CD4-positive, alpha-beta T cell treated with Interleukin-15 for 4 hours (primary cell): ENCODE measurements around the gene FSTL4.

ENCODE experiments used
- DNase-seq: peaks from one replicate; pipeline ENCODE4 v3.0.0-alpha.2; 2020; ENCODE audit warnings: low spot score

FSTL4 gene

DNA sequence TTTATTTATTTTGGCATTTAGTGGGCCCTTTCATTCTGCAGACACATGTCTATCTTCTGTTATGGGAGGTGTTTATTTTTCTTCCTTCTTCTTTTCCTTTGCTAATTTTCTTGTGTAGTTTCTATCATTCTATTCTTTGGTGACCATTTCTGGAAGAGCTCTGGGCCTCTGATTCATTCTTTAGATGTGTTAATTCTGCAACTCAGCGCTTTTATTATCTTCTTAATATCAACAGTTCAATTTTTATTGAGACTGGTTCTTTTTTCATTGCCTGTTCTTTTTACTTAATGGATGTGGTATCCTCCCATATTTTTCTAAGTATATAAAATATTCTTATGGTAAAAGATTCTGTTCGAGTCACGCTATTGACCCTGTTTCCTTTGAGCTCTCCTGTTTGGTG is 448.5 kb downstream of the FSTL4 start:
- DNase-seq = no peak

DNA sequence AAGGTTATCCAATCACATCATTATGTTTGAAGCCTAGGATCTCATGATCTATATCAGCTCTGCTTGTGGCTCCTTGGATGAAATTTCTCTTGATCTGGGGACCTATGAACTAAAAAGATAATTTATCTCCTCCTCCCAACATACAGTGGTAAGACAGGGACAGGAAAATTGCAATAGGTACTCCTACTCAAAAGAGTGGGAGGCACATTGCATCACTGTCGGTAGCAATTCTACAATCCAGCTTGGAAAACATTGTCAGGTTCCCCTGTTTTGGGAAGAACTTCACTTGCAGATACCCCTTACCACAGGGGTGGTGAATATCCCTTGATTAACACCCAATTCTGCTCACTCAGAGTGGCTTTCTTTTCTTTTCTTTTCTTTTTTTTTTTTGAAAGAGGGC is 452.8 kb downstream of the FSTL4 start:
- DNase-seq = no peak

DNA sequence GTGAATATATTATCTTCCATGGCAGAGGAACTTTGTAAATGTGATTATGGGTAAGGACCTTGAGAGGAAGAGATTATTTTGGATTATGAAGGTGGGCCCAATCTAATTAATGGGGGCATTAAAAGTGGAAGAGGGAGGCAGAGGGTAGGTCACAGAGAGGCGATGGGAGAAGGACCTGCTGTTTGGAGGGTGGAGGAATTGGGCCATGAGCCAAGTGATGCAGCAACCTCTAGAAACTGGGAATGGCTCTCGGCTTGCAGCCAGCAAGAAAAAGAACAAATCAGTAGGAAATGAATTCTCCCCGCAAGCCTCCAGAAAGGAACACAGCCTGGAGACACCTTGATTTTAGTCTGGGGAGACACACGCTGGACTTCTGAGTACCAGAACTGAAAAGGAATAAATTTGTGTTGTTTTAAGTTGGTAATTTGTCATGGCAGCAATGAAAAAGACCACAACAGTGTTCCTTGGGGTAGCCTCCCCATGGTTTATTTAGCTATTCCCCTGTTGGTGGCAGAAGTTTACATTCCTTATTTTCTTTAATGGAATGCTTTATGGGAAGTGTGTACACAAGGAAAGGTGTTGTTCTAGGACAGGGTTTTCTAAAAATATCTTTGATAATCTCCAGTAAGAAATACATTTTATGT is 456.9 kb downstream of the FSTL4 start:
- no peak for DNase-seq

DNA sequence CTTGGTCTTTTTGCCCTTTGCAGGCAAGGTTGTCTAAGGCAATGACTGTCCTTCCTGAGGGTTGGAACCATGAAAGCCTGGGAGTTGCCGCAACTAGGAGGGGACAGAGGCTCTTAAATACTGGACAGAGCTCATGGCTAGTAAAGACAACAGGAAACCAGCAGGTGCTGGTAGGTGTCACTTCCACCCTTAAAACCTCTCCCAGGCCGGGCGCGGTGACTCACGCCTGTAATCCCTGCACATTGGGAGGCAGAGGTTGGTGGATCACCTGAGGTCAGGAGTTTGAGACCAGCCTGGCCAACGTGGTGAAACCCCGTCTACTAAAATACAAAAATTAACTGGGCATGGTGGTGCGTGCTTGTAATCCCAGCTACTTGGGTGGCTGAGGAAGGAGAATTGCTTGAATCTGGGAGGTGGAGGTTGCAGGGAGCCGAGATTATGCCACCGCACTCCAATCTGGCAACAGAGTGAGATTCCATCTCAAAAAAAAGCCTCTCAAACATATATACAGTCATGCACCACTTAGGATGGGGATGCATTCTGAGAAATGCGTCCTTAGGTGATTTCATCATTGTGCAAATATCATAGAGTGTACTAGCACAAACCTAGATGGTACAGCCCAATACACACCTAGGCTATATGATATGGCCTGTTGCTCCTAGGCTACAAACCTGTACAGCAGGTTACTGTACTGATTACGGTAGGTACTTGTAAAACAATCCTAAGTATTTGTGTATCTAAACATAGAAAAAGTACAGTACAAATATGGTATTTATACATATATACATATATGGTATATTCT is 457.9 kb downstream of the FSTL4 start:
- DNase-seq = no peak

DNA sequence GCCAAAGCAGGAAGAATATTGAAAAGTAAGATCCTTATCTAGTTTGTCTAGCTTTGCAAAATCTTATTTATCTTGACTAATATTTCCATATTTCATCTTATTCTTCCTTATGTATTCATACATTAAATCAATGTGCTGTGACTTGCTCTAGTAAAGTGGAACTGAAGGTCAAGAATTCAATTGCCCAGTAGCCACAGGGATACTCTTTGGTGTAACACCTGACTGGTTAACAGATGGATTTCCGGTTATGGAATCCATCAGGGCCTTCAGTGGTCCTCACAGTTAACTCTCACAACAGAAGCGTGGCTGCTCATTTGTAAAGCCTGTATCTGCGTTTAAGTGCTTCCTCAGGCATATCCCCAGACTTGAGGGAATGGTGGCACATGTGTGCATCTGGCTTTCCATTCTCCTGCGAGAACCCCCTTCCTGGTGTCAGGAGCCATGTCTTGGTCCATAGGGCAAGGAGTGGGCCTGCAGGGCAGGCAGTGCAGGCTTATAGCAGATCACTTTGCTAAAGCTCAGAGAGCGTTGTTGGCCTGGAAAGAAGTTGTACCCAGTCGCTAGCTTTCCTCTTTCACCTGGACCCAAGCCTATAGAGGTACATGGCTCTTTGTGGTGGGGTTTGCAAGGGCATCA is 461.3 kb downstream of the FSTL4 start:
- DNase-seq = no peak

DNA sequence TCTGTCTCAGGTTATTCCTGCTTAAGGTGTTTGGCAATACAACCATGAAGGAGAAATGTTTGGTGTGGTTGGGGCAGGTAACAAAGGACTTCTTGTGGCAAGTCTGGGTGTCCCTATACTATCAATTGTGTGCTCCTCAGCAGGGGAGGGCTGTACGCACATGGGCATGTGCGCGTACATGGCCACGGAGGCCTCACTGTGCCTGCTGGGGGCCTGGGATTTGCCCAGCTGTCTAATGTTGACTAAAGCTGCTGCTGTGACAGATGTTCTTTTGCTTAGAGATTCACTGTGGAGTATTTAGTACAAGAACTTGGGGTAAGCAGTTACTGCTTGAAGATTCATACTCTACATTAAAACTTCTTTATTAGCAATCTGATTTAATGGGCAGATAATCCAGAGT is 463.0 kb downstream of the FSTL4 start:
- DNase-seq = no peak

DNA sequence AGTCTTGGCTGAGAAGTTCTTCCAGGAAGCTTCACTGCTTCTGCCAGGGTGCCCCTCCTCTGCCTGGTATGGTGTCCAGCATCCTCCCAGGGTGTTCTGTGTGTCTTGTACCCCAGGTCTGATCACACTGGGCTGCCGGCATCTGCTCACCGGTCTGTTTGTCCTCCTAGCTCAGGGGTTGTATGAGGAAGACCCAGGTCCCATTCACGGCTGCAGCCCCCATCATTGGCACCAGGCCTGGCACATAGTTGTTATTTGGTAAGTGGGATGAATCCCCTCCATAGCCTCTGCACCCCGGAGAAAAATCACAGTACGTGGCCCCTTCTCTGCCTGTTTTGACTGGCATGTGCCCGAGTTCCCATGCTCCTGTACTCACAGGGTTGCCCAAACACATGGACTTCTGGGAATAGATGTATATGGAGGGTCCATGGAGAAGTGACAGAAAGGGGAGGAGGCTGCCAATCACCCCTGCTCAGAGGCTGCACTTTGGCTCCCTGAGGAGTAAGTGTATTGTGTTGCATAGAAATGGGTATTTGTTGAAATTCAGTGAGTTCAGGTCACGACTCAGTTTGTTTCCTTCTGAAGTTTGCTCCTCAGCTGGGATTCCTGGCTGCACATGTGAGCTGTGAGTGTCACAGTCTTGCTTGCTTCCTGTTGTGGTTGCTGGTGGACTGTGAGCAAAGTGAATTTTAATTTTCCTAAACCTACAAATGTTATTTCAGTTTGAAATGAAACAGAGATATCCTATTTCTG is 464.4 kb downstream of the FSTL4 start:
- no peak for DNase-seq

DNA sequence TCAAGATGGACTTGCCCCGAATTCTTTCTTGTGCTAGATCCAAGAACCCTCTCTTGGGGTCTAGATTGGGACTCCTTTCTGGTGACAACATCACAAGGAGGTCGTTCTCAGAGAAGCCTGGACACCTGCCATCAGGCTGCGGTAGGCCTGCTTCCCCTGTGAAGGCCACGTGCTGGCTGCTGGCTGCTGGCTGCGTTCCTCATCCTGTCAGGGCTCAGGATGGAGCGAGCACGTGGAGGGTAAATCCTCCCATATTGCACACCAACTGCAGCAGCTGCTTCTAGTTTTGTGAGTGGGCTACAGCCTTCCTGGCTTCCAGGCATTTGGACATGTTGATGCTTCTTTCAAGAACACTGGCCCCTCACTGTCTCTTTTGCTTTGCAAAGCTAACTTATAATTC is 464.9 kb downstream of the FSTL4 start:
- no peak for DNase-seq
